Measurements from ENCODE around the gene MAST3. TPM values are rescaled to one million over a fixed set of nuclear protein-coding genes. Genes with fewer than 3 reads are reported as not detected.

MAST3 gene
- total RNA-seq, 1 experiment from 2014 or later = 14.2 TPM

- peaks cover 0 to 3% of the 10 kb centered on the region in 2 experiments; a peak in 1 of 4 replicates for H3K36me3 ChIP-seq (ENCODE audit: control insufficient read depth in 1 of 2, insufficient read depth in 2 of 2, low read length in 2 of 2)
- H3K9me3 ChIP-seq (ENCODE audit: control insufficient read depth in 1 of 2, insufficient read depth in 1 of 2, low read depth in 1 of 2, low read length in 2 of 2) = no peaks in the 10 kb centered on the region
- POLR2A ChIA-PET = interaction anchor here (1.0 to 1.3 kb wide), 2 partner anchors 39 to 297 kb away, joined by 3 read pairs; partner anchors contain the start of gene PIK3R2
- CTCF ChIA-PET = interaction anchor here (0.6 to 3.0 kb wide), 33 partner anchors 10 to 298 kb away, joined by 3 to 24 read pairs (median 4); partner anchors contain the start of genes MAST3, MPV17L2, PIK3R2 and RAB3A
- peak overlapping the region; percentile 8; the same call in 1 of the 2 replicates for H3K27ac ChIP-seq (ENCODE audit: low read depth, low read length)
- ATAC-seq (peak; percentile 72), DNase-seq (ENCODE audit: low read depth, low spot score) (peak; percentile 51)
- TF ChIP-seq YY1 (IDR thresholded peaks at IDR 0.05; ENCODE audit: extremely low read depth, insufficient replicate concordance, low read depth, low read length) (peak; percentile 27), EZH2 (IDR thresholded peaks at IDR 0.05) (no peak), RAD21 (IDR thresholded peaks at IDR 0.05; ENCODE audit: low read depth) (peak; percentile 86), CTCF (IDR thresholded peaks at IDR 0.05 in 2 of 3, conservative IDR thresholded peaks at IDR 0.05 in 1 of 3; ENCODE audit: borderline replicate concordance in 1 of 3, insufficient read depth in 1 of 3, low read depth in 2 of 3, low read length in 2 of 3) (peak; percentile 78 to 96 (median 89))
- no peak overlapping the region for H2AFZ ChIP-seq (ENCODE audit: low read depth, low read length, poor library complexity, severe bottlenecking)
- no peaks in the 10 kb centered on the region for H4K20me1 ChIP-seq (ENCODE audit: insufficient read depth)
- BruUV-seq (replicated peaks) = no TSS peak
- 0 out of 2 replicates have a peak overlapping the region, but pooled peaks have one; percentile 7 for H3K9ac ChIP-seq (ENCODE audit: low read length)
- intact Hi-C loops (cut with micrococcal nuclease) = loop anchor here (1.0 to 2.0 kb wide), 2 partner anchors 55 to 138 kb away; no protein-coding TSS in a partner anchor
- H3K4me1 ChIP-seq (ENCODE audit: control insufficient read depth in 1 of 2, insufficient read depth in 2 of 2, low read length in 2 of 2) = peaks cover 26 to 37% of the 10 kb centered on the region in 2 experiments
- RAD21 ChIA-PET (ENCODE audit: low non-redundant PET in 1 of 2, low total read pairs in 2 of 2, uncharacterized antibody in 2 of 2, unreplicated experiment in 2 of 2) = interaction anchor here (0.6 to 1.4 kb wide), 5 partner anchors 53 to 139 kb away, joined by 3 to 8 read pairs (median 4); partner anchors contain the start of gene RAB3A (in 1 of the 2)
- H3K4me2 ChIP-seq (ENCODE audit: low read length) = peak overlapping the region; percentile 8; the same call in 1 of the 2 replicates
- no peak overlapping the region for H3K4me3 ChIP-seq (replicated peaks in 1 of 2; ENCODE audit: low read depth in 1 of 2, low read length in 2 of 2)
- H3K79me2 ChIP-seq (ENCODE audit: insufficient read depth, low read length) = no peaks in the 10 kb centered on the region
- no peaks in the 10 kb centered on the region for H3K9me2 ChIP-seq (ENCODE audit: insufficient read depth)
- no peaks in the 10 kb centered on the region for H3K27me3 ChIP-seq (ENCODE audit: insufficient read depth, low read length)
These were observed 15.5 kb downstream of the MAST3 start for GRCh38 chr19:18112989-18113478.

All from HCT116 (cell line).